Measurements from ENCODE around the gene MORF4L1.
"Not testable (repeated sequence)": the region's sequence is repeated elsewhere in the genome, so short reads cannot be mapped to it uniquely, and the experiment has no call there.

MORF4L1 gene

DNA sequence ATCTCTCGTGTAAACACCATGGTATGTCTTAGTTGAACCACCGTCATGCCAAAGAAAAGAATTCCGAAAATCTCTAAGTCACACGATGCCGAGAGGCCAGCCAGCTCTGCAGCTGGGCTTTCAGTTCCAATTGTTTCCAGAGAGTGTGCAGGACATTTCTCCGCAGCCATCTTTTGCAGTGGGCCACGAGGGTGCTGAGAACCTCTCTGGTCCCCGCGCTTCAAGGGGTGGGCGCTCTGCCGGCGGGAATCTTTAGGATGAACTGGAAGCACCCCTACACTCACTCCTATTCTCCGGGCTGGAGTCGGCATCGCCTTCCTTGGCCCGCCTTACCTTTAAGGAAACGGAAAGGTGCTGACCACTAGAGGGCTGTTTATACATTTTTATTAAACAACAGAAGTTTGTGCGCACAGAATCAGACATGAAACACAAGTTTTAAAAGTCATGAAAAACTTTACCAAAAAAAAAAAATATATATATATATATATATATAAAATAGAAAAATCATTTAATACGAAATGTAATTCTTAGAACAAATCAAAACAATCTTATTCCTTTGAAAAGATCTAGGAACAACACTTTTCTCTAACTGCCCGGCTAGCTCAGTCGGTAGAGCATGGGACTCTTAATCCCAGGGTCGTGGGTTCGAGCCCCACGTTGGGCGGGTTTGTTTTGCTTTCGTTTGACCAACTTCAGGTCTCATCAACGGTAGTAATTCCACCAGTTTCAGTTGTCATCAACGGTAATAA is 12.5 kb upstream of the MORF4L1 start:
- peak; percentile 86 for DNase-seq (ENCODE audit: low spot score)

DNA sequence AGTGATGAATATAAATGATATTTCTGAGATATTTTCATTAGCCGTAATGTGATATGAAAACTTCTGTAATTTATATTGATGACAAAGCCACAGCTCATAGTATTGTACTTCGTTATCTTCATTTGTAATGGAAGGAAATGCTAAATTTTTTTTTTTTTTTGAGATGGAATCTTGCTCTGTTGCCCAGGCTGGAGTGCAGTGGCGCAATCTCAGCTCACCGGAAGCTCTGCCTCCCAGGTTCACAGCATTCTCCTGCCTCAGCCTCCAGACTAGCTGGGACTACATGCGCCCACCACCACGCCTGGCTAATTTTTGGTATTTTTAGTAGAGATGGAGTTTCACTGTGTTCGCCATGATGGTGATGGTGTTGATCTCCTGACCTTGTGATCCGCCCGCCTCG is 7.1 kb upstream of the MORF4L1 start:
- DNase-seq (ENCODE audit: low spot score): not testable (repeated sequence)

DNA sequence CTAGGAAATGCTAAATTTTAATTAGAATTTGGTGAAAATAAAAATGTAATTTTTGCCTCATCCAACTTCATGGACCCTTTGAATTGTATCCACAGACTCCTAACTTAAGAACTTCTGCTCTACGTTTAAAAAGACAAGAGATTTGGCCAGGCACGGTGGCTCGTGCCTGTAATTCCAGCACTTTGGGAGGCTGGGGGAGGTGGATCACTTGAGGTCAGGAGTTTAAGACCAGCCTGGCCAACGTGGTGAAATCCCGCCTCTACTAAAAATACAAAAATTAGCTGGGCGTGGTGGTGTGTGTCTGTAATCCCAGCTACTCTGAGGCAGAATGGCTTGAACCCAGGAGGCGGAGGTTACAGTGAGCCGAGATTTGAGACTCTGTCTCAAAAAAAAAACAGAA is 6.7 kb upstream of the MORF4L1 start:
- not testable (repeated sequence) for DNase-seq (ENCODE audit: low spot score)

DNA sequence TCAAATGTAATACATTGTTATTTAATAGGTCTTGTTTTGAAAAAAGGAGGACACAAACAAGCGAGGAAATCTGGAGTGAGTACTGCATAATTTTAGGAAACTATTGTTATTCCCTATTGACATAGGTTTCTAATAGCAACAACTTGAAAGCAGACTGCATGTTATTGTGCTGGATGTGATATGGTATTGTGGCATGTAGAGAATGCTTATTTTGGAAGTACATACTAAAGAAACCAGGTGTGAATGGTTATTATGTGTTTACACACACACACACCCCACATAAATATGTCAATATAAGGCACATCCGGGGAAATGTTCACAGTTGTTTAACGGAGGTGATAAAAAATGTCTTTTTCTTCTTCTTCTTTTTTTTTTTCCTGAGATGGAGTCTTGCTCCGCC is 5.9 kb upstream of the MORF4L1 start:
- DNase-seq (ENCODE audit: low spot score): no peak

DNA sequence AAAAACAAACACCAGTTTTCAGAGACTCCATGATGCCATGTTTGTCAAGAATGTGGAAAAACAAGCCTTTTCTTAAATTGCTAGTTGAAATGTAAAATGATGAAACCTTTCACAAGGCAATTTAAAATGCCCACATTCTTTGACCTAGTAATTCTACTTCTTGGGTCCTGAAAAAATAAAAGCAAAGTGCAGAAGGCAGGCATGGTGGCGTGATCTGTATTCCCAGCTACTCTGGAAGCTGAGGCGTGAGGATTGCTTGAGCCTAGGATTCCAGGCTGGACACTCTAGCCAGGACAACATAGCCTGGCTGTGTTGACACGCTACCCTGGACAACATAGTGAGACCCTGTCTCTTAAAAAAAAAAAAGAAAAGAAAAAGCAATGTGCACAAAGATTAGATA is 4.3 kb upstream of the MORF4L1 start:
- no peak for DNase-seq (ENCODE audit: low spot score)

DNA sequence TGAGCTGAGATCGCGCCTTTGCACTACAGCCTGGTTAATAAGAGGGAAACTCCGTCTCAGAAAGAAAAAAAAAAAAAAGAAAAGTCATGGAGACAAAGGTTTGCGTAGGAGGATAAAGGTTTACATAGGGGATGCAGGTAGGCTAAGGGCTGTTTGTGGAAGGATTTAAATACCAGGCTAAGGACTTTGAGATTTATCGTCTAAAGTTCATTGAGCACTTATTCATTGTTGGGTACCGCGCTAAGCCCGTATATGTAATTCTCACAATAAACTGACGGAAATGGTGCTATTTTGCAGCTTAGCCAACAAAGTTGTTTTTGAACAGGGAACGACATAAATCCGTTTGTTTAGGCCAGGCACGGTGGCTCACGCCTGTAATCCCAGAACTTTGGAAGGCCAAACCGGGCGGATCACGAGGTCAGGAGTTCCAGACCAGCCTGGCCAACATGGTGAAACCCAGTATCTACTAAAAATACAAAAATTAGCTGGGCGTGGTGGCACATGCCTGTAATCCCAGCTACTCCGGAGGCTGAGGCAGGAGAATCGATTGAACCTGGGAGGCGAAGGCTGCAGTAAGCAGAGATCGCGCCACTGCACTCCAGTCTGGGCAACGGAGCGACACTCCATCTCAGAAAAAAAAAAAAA is 1.1 kb upstream of the MORF4L1 start:
- not testable (repeated sequence) for DNase-seq (ENCODE audit: low spot score)

DNA sequence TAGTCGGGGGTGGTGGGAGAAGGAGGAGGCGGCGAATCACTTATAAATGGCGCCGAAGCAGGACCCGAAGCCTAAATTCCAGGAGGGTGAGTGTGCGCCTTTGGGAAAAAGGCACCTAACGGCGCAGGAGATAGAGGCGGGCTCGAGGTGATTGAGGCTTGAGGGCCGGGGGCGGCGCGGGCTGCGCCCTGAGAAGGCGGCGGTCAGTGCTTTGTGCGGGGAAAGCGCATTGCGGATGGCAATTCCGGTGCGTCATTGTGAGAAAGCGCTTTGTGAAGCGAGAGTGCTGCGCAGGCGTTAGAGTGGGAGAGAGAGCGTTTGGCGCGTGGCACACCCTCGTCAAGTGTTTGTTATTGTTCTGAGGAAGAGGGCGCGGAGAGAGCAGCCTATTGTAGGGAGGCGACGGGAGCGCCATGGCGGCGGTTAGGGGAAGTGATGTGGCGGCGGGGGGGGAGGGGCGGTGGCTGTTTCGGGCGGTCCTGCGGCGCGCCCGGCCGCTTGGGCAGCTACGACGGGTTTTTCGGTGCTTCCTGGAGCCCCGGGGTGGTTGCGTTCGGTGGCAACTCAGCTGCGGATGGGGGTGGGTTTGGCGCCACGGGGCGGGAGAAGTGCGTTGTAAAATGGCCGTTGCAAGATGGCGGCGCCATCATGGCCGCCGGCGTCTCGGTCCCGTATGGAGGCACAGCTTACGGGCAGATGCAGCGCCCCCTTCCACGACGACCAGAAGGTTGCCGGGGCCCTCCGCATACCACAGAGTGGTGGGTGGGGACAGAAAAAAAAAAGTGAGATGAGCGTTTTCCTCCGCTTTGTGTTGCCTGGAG is 492 bp downstream of the MORF4L1 start:
- DNase-seq (ENCODE audit: low spot score): peak; percentile 92

DNA sequence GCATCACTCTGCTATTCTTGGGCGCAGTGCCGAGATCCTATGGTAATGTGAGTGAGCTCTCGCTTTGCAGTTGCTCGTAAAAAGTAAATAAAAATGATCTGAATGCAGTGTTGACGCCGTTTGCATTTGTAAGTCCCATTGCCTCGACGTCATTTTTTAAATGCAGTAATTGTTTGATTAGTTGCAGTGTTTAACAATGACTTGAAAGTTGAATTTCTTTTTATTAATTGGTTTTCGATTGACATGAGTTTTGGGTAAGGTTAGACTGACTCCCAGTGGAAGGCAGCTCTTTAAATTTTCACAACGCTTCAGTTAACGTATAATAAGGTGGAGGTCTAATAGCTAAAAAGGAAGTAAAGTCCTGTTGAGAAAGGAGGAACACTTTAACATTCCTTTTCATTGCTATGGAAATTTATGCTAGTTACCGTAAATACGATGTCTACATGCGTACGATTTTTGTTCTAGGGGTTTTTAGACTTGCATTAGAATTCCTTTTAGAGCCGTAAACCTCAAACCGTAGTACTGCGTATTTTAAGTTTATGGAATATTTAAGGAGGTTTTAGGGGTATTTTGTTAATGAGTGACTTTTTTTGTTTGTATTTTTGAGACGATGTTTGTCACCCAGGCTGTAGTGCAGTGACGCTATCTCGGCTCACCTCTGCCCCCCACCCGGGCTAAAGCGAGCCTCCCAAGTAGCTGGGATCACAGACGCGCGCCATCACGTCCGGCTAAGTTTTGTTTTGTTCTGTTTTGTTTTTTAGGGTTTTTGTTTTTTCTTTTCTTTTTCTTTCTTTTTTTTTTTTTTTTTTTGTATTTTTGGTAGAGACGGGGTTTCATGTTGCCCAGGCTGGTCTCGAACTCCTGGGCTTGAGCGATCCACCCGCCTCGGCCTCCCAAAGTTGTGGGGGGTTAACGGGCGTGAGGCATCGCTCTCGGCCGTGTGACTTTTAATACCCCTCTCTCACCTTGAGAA is 1.4 kb downstream of the MORF4L1 start:
- no peak for DNase-seq (ENCODE audit: low spot score)

DNA sequence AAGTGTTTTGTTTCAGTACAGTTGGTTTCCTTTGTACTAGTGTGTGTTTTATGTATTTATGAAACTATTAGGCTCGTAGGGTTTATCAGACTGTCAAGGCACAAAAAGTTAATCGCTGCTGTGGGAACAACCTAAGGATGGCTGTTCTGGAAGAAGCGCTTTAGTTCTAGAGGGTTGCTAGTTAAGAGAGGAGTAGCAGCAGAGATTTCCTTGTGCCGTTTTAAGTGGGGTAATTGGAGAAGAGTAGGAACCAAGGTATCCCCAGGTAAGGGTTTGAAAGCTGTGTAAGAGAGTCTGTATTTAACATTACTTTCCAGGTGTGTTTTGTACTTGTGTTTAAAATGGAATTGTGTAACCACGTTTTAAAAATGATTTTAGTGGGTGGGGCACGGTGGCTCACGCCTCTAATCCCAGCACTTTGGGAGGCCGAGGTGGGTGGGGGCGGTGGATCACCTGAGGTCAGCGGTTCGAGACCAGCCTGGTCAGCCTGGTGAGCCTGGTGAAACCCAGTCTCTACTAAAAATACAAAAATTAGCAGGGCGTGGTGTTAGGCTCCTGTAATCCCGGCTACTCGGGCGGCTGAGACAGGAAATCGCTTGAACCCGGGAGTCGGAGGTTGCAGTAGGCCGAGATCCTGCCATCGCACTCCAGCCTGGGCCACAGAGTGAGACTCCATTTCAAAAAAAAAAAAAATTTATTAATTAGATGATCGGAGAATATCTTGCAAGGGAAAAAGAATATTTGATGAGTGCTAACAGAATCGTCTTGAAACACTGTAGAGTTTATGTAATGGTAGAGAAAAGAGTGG is 2.6 kb downstream of the MORF4L1 start:
- no peak for DNase-seq (ENCODE audit: low spot score)

DNA sequence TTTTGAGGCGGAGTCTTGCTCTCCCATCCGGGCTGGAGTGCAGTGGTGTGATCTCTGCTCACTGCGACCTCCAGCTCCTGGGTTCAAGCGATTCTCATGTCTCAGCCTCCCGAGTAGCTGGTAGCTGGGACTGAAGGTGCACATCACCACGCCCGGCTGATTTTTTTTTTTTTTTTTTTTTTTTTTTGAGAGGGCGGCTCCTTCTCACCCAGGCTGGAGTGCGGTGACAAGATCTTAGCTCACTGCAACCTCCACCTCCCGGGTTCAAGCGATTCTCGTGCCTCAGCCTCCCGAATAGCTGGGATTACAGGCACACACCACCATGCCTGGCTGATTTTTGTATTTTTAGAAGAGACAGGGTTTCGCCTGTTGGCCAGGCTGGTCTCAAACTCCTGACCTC is 4.3 kb downstream of the MORF4L1 start:
- DNase-seq (ENCODE audit: low spot score): not testable (repeated sequence)

DNA sequence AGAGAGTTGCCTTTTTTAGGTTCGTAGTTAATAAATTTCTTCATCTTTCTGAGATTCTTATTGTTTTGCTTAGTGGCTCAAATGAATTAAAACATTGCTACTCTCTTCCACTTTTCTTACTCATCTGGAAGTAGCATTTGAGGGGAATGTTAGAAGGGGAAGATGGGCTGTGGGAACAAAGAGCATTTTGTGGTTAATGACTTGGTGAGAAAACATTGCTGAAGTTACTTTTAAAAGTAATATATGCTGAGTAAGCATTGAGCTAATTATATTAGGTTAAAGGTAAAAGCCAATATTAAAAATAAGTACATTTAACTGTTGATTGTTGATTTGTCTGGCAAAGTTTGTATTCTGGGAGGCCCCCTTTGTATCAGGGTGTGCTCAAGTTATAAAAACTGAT is 5.7 kb downstream of the MORF4L1 start:
- DNase-seq (ENCODE audit: low spot score): no peak

DNA sequence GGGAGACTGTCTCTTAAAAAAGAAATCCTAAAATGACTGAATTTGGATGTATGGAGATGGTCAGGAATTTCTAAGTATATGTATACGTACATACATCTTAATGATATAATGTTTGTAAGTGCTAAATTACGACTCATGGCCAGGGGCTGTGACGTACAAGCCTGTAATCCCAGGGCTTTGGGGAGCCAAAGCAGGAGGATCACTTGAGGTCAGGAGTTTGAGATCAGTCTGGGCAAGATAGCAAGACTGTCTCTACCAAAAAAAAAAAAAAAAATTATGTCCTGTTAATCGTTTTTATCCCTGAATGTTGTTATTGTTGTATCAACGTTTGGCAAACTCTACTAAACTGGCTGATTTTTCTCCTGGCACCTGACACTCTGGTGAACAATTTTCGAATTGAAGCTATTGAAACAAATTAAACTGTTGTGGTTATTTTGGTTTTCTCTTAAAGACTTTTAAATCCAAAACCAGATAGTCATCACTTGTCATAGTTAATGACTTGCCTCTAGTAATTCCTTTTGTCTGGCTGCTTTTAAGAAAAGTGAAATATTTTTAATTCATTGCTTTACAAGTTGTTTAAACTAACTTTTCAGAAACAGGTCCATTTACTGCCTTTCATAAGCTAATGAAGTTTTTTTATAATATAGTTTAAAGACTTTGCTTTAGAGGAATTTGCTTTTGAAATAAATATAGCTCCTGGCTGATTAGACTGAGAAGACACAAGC is 7.0 kb downstream of the MORF4L1 start:
- DNase-seq (ENCODE audit: low spot score): no peak

DNA sequence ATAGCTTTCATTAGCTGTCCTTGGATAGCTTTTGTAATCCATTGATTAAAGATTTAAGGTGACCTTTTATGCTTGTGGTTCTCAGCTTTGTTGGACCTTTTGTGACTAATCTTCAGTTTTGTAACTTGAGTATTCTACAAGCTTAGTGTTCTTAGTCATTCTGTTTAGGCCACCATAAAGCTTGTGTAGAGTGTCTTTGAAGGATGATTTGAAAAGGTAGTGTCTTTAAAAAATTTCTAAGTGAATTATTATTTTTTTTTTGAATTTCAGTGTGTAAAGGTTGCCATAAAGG is 7.5 kb downstream of the MORF4L1 start:
- DNase-seq (ENCODE audit: low spot score): no peak

DNA sequence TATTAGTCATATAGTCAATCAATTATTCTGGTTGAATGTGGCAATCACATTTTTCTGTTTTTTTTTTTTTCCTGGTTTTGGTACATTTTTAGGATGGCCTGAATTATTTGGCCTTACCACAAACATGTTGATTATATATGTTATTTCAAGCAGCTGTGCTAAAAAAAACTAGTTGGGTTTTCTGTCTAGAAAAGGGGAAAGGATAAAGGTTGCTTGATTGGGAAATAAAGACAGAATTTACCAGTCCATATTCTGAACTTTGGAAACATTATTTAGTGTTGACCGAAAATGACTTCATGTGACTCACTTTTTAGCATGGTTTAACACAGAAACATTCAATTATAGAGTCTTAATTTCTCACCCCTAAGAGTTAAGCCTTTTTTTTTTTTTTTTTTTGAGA is 8.1 kb downstream of the MORF4L1 start:
- DNase-seq (ENCODE audit: low spot score): no peak

DNA sequence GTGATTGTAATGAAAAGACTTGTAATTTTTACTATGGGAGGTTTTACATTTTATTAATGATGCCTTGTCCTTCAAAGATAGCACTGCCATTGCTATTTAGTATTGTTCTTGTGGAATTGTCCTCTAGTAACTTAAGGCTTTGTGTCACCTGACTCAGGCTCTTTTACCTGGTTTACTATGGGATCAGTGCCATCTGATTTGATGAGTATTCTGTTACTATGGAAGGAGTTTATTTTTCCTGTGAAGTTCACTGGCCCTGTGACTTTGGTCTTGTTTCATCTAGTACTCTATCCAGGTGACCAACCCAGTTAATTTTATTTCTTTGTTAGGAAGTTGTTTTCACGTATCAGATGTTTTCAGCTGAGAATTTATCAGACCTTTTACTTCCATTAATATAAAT is 9.0 kb downstream of the MORF4L1 start:
- DNase-seq (ENCODE audit: low spot score): no peak

DNA sequence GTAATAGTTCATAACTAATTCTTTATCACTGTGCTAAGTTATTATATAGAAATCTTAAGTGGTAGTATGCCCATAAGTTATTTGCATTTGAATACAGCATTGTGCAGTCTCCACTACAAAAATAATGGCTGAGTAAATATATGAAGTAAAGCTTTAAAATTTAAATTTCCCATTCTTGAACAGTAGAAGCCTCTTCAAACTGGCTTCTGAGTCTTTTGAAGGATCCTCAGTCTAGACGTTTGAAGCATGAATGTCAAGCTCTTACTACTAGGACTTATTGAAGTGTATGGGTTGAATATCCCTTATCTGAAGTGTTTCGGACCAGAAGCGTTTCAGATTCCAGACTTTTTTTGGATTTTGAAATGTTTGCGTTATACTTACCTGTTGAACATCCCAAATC is 16.3 kb downstream of the MORF4L1 start:
- DNase-seq (ENCODE audit: low spot score): no peak

DNA sequence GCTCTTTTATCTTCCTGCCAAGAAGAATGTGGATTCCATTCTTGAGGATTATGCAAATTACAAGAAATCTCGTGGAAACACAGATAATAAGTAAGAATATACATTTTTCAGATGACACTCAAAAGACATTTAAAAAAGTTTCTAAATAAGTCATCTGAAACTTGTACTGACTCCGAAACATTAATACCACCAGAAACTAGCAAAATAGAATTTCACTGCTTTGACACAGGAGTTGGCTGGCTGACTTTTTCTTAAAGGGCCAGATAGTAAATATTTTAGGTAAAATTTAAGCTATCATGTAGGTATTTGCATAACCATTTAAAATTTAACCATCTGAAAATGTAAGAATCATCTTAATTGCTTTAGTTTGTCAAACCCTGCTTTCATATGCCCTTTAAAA is 20.8 kb downstream of the MORF4L1 start:
- DNase-seq (ENCODE audit: low spot score): no peak

DNA sequence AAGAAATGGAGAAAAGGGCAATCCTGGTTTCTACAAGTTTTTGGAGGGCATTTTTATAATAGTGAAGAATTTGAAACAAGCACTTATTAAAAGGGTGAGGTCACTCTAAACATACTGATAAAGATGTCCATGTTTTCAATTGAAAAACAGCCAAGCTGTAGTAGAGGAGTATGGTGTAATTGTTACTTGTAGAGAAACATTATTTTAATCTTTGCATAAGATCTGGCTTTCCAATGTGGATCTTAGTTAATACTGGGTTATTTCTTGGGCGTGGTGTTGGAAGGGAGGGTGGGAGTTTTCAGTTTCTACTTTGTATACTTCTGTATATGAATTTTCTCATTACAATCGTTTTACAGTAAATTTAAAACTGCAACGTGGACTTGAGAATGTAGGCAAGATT is 22.8 kb downstream of the MORF4L1 start:
- DNase-seq (ENCODE audit: low spot score): no peak

DNA sequence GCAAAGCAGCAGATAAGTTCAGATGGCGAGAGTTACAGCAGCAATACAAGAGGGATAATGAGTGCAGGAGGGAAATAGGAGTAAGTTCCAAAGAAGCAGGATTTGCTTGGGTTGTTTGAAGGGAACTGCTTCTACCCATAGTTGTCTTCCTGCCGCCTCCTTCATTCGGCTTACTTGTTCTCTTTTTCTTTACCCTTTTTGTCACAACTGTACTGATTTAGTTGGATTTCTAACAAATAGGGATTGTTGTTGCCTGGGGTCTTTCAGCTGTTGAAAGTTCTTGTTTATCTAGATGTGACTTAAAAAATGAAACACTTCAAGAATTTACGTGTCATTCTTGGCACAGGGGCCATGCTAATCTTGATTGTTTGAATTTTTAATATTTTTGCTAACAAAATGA is 25.9 kb downstream of the MORF4L1 start:
- no peak for DNase-seq (ENCODE audit: low spot score)

DNA sequence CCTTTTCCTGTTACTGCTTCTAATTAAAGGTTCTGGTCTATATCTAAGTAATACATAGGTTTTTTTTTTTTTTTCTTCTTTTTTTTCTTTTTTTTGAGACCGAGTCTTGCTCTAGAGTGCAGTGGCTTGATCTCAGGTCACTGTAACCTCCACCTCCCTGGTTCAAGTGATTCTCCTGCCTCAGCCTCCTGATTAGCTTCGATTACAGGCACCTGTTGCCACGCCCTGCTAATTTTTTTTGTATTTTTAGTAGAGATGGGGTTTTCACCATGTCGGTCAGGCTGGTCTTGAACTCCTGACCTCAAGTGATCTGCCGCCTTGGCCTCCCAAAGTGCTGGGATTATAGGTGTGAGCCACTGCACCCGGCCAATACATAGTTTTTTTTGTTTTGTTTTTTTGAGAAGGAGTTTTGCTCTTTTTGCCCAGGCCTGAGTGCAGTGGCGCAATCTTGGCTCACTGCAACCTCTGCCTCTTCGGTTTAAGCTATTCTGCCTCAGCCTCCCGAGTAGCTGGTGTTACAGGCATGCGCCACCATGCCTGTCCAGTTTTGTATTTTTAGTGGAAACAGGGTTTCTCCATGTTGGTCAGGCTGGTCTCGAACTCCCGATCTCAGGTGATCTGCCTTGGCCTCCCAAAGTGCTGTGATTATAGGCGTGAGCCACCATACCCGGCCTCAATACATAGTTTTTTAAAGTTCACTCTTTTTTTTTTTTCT is 28.3 kb downstream of the MORF4L1 start:
- DNase-seq (ENCODE audit: low spot score): not testable (repeated sequence)

All from activated CD4-positive, alpha-beta T cell treated with anti-CD3 and anti-CD28 coated beads, Interleukin-2, Interleukin-4, amounts not matched to agents 100 ng/mL and 50 ng/mL, durations not matched to agents 16 hours and 8 hours (primary cell).